SK-N-SH treated with all-trans-retinoic acid at 6 μM for 48 hours (cell line): ENCODE results near the gene ESYT3.

ENCODE experiments used
- ATAC-seq: fragments of 200-7000 bp; cut with Tn5 transposase; 3 replicates; pipeline ENCODE4 v1.9.1; 2020; ENCODE audit warnings: mild to moderate bottlenecking, moderate library complexity
- ARNTL ChIP-seq: fragments of 450-650 bp; formaldehyde crosslinking; IDR thresholded peaks from 2 replicates; pipeline ENCODE4 v1.5.0; 2020; ENCODE audit warnings: low read depth, mild to moderate bottlenecking, moderate library complexity, borderline replicate concordance
- BACH2 ChIP-seq: fragments of 250-450 bp; sonication (Bioruptor Pico); IDR thresholded peaks from 2 replicates; pipeline ENCODE4 v1.9.0; 2021; ENCODE audit warnings: mild to moderate bottlenecking, borderline replicate concordance
- CREB5 ChIP-seq: fragments of 250-450 bp; sonication (Bioruptor Pico); IDR thresholded peaks from 2 replicates; pipeline ENCODE4 v1.5.1; 2020; ENCODE audit warnings: low read depth, mild to moderate bottlenecking, moderate library complexity
- CSDC2 ChIP-seq: fragments of 250-450 bp; sonication (Bioruptor Pico); IDR thresholded peaks from 2 replicates; pipeline ENCODE4 v1.5.0; 2020; ENCODE audit warnings: mild to moderate bottlenecking, moderate library complexity
- CSRNP3 ChIP-seq: fragments of 250-450 bp; sonication (Bioruptor Pico); IDR thresholded peaks from 2 replicates; pipeline ENCODE4 v1.5.1; 2021; ENCODE audit warnings: mild to moderate bottlenecking, moderate library complexity
- ESRRG ChIP-seq: fragments of 250-450 bp; sonication (Bioruptor Pico); IDR thresholded peaks from 2 replicates; pipeline ENCODE4 v1.6.1; 2021; ENCODE audit warnings: mild to moderate bottlenecking
- GLIS3 ChIP-seq: fragments of 250-450 bp; sonication (Bioruptor Pico); IDR thresholded peaks from 2 replicates; pipeline ENCODE4 v1.5.0; 2020; ENCODE audit warnings: mild to moderate bottlenecking, moderate library complexity
- ISL1 ChIP-seq: fragments of 250-450 bp; sonication (Bioruptor Pico); IDR thresholded peaks from 2 replicates; pipeline ENCODE4 v2.1.2; 2022; ENCODE audit warnings: mild to moderate bottlenecking, moderate library complexity
- OSR1 ChIP-seq: fragments of 250-450 bp; sonication (Bioruptor Pico); IDR thresholded peaks from 2 replicates; pipeline ENCODE4 v1.8.0; 2022; ENCODE audit warnings: moderate library complexity, mild to moderate bottlenecking, inconsistent platforms
- PATZ1 ChIP-seq: fragments of 250-450 bp; sonication (Bioruptor Pico); IDR thresholded peaks from 2 replicates; pipeline ENCODE4 v1.8.0; 2020; ENCODE audit warnings: mild to moderate bottlenecking, moderate library complexity, borderline replicate concordance
- POU6F1 ChIP-seq: fragments of 250-450 bp; sonication (Bioruptor Pico); IDR thresholded peaks from 2 replicates; pipeline ENCODE4 v1.8.0; 2021; ENCODE audit warnings: low read depth, mild to moderate bottlenecking, moderate library complexity, borderline replicate concordance
- PPARA ChIP-seq: fragments of 250-450 bp; sonication (Bioruptor Pico); IDR thresholded peaks from 2 replicates; pipeline ENCODE4 v1.5.0; 2020; ENCODE audit warnings: mild to moderate bottlenecking, borderline replicate concordance
- RARB ChIP-seq: fragments of 250-450 bp; sonication (Bioruptor Pico); IDR thresholded peaks from 2 replicates; pipeline ENCODE4 v1.8.0; 2021; ENCODE audit warnings: mild to moderate bottlenecking, moderate library complexity
- SNAI2 ChIP-seq: fragments of 250-450 bp; sonication (Bioruptor Pico); IDR thresholded peaks from 2 replicates; pipeline ENCODE4 v1.5.0; 2020; ENCODE audit warnings: mild to moderate bottlenecking, moderate library complexity
- TCF4 ChIP-seq: fragments of 250-450 bp; sonication (Bioruptor Pico); IDR thresholded peaks from 2 replicates; pipeline ENCODE4 v1.8.0; 2021; ENCODE audit warnings: mild to moderate bottlenecking, moderate library complexity, borderline replicate concordance
- TOX ChIP-seq: fragments of 250-450 bp; sonication (Bioruptor Pico); IDR thresholded peaks from 2 replicates; pipeline ENCODE4 v1.8.0; 2021; ENCODE audit warnings: mild to moderate bottlenecking, moderate library complexity, borderline replicate concordance
- TSHZ2 ChIP-seq: fragments of 250-450 bp; sonication (Bioruptor Pico); IDR thresholded peaks from 2 replicates; pipeline ENCODE4 v1.5.0; 2020; ENCODE audit warnings: mild to moderate bottlenecking, moderate library complexity
- ZC3H10 ChIP-seq: fragments of 250-450 bp; sonication (Bioruptor Pico); IDR thresholded peaks from 2 replicates; pipeline ENCODE4 v1.5.1; 2021; ENCODE audit warnings: mild to moderate bottlenecking, moderate library complexity
- ZFP3 ChIP-seq: fragments of 250-450 bp; sonication (Bioruptor Pico); IDR thresholded peaks from 2 replicates; pipeline ENCODE4 v1.5.0; 2020; ENCODE audit warnings: mild to moderate bottlenecking, moderate library complexity
- ZNF565 ChIP-seq: fragments of 450-650 bp; formaldehyde crosslinking; conservative IDR thresholded peaks from 2 replicates; pipeline ENCODE4 v1.5.0; 2020; ENCODE audit warnings: low read depth, mild to moderate bottlenecking, moderate library complexity
- ZNF70 ChIP-seq: fragments of 450-650 bp; formaldehyde crosslinking; IDR thresholded peaks from 2 replicates; pipeline ENCODE4 v1.5.0; 2020; ENCODE audit warnings: mild to moderate bottlenecking, moderate library complexity
- ZNF8 ChIP-seq: fragments of 450-650 bp; formaldehyde crosslinking; IDR thresholded peaks from 2 replicates; pipeline ENCODE4 v1.5.0; 2020; ENCODE audit warnings: mild to moderate bottlenecking, moderate library complexity

Gene ESYT3

GRCh38 chr3:138473391-138473790, 39.0 kb downstream of the ESYT3 start (continued):
- TF ChIP-seq CREB5 (CRISPR knock-in tag) (no peak), RARB (CRISPR knock-in tag) (no peak), OSR1 (CRISPR knock-in tag) (no peak), GLIS3 (no peak), SNAI2 (CRISPR knock-in tag) (no peak), PATZ1 (CRISPR knock-in tag) (no peak)

GRCh38 chr3:138474163-138474562, 39.7 kb downstream of the ESYT3 start:
- no peak for TF ChIP-seq ZNF565 (CRISPR knock-in tag)
- no peak for TF ChIP-seq PPARA
- no peak for TF ChIP-seq ZC3H10 (CRISPR knock-in tag)
- no peak for TF ChIP-seq POU6F1 (CRISPR knock-in tag)
- no peak for TF ChIP-seq OSR1 (CRISPR knock-in tag)
- TF ChIP-seq TSHZ2 (CRISPR knock-in tag) = no peak
- no peak for TF ChIP-seq ZNF70 (CRISPR knock-in tag)
- TF ChIP-seq ZFP3 (CRISPR knock-in tag) = no peak
- TF ChIP-seq ESRRG (CRISPR knock-in tag) = no peak
- no peak for TF ChIP-seq TCF4
- TF ChIP-seq ARNTL (CRISPR knock-in tag) = no peak
- TF ChIP-seq ZNF8 (CRISPR knock-in tag) = no peak
- TF ChIP-seq TOX = no peak
- no peak for ATAC-seq

GRCh38 chr3:138476526-138476925, 42.1 kb downstream of the ESYT3 start:
- no peak for ATAC-seq

More at GRCh38 chr3:138476526-138476925, 42.1 kb downstream of the ESYT3 start:
- TF ChIP-seq SNAI2 (CRISPR knock-in tag) = no peak
- TF ChIP-seq TSHZ2 (CRISPR knock-in tag) = no peak
- no peak for TF ChIP-seq ISL1 (CRISPR knock-in tag)
- no peak for TF ChIP-seq ZFP3 (CRISPR knock-in tag)
- TF ChIP-seq ESRRG (CRISPR knock-in tag) = no peak
- TF ChIP-seq CSDC2 (CRISPR knock-in tag) = no peak
- TF ChIP-seq ARNTL (CRISPR knock-in tag) = no peak
- no peak for TF ChIP-seq ZNF565 (CRISPR knock-in tag)
- TF ChIP-seq OSR1 (CRISPR knock-in tag) = no peak
- no peak for TF ChIP-seq ZC3H10 (CRISPR knock-in tag)
- no peak for TF ChIP-seq POU6F1 (CRISPR knock-in tag)
- no peak for TF ChIP-seq BACH2 (CRISPR knock-in tag)
- TF ChIP-seq ZNF70 (CRISPR knock-in tag) = no peak
- TF ChIP-seq ZNF8 (CRISPR knock-in tag) = no peak
- no peak for TF ChIP-seq PPARA
- TF ChIP-seq CREB5 (CRISPR knock-in tag) = no peak
- TF ChIP-seq TOX = no peak
- no peak for TF ChIP-seq CSRNP3 (CRISPR knock-in tag)
- no peak for TF ChIP-seq RARB (CRISPR knock-in tag)
- TF ChIP-seq, all 23 proteins: peak for 0
